Body of pancreas (tissue), 4 donors: Measurements from ENCODE around the gene TEX38. TPM values are rescaled to one million over a fixed set of nuclear protein-coding genes. Genes with fewer than 3 reads are reported as not detected.

Experiments
- ATAC-seq: fragments of 150-250 bp; one replicate; pipeline ENCODE4 v1.9.1; 2016
- DNase-seq, 4 donors: peaks; one replicate each; pipeline ENCODE4 v3.0.0-alpha.2; 2019
- H3K27ac ChIP-seq, 4 donors: fragments of 200-600 bp; sonication (generic); 1 replicate in 3 of 4; 2 replicates in 1 of 4; pipeline versions ENCODE4 v1.5.1 to v1.6.1; 2016 to 2019; ENCODE audit warnings: mild to moderate bottlenecking in 1 of 4, mixed read lengths in 1 of 4, moderate library complexity in 1 of 4
- H3K27me3 ChIP-seq, 2 donors: fragments of 200-600 bp; sonication (generic); one replicate each; pipeline ENCODE4 v1.6.0; 2016; ENCODE audit warnings: mild to moderate bottlenecking in 1 of 2
- H3K36me3 ChIP-seq, 2 donors: fragments of 200-600 bp; sonication (generic); replicated peaks in 1 of 2; 2 replicates each; pipeline ENCODE4 v1.5.1; 2016; ENCODE audit warnings: low read depth in 2 of 2; ENCODE audit not compliant: insufficient read depth in 1 of 2
- H3K4me1 ChIP-seq: fragments of 200-600 bp; sonication (generic); one replicate; pipeline ENCODE4 v1.6.0; 2016
- H3K4me3 ChIP-seq, 2 donors: fragments of 200-600 bp; sonication (generic); 1 replicate in 1 of 2; 2 replicates in 1 of 2; pipeline ENCODE4 v1.5.1; 2016 to 2019
- H3K9me3 ChIP-seq, 3 donors: fragments of 200-600 bp; sonication (generic); 1 replicate in 2 of 3; 2 replicates in 1 of 3; pipeline ENCODE4 v1.5.1; 2016
- CTCF ChIP-seq, 7 experiments: fragments of 450-650 bp in 4 of 7; fragments of 200-600 bp in 3 of 7; sonication (generic) in 3 of 7; IDR thresholded peaks; one replicate each; pipeline ENCODE4 v1.5.1; 2016 to 2019; ENCODE audit warnings: antibody characterized with exemption in 7 of 7
- POLR2A ChIP-seq, 3 donors: fragments of 450-650 bp; IDR thresholded peaks; one replicate each; pipeline ENCODE4 v1.6.1; 2016; ENCODE audit warnings: antibody characterized with exemption in 3 of 3, mild to moderate bottlenecking in 2 of 3
- WGBS, 2 donors: methylation state at CpG; one replicate each; pipeline ENCODE4 v1.1.5; 2017; 5-methylcytosine and 5-hydroxymethylcytosine counted together
- intact Hi-C: fragments of 100-400 bp; cut with DNase I; formaldehyde crosslinking; loops from one replicate; pipeline ENCODE4 v1.15.1; 2023
- total RNA-seq, 2 donors: library from RNA; depleted of rRNA; stranded (reverse); fragments of >200 nt; gene quantifications; one replicate each; pipeline ENCODE4 v1.1.0, GENCODE V29; 2016

Gene TEX38
- not detected for total RNA-seq

GRCh38 chr1:46671554-46671953 is at the start of gene TEX38:
TSS of gene TEX38 (plus strand) at chr1:46671854. CDS start at chr1:46671935, 81 bp downstream.
- intact Hi-C loops: no loop called here
- no peak for ATAC-seq
- H3K27ac ChIP-seq: no peak within 1 kb of the TSS
- peaks cover 11% of the 10 kb centered on the region for H3K4me1 ChIP-seq
- peaks cover 0 to 7% of the 10 kb centered on the region in 2 donors for H3K36me3 ChIP-seq
- TF ChIP-seq CTCF (IDR thresholded peaks at IDR 0.05): no peak
- TF ChIP-seq POLR2A (IDR thresholded peaks at IDR 0.05): no peak
- H3K9me3 ChIP-seq: no peaks in the 10 kb centered on the region
- H3K27me3 ChIP-seq: no peaks in the 10 kb centered on the region
- no peak for DNase-seq
- H3K4me3 ChIP-seq: no peak within 1 kb of the TSS
- 88 to 96% methylated on average over 2 to 3 of the region's 3 CpGs for WGBS, 2 donors

GRCh38 chr1:46621930-46622329 is 49.7 kb upstream of the TEX38 start:
- TF ChIP-seq CTCF (IDR thresholded peaks at IDR 0.05) (no peak), POLR2A (IDR thresholded peaks at IDR 0.05) (no peak)
- intact Hi-C loops: loop anchor here (10.0 kb wide), 1 partner anchor 103 kb away; no protein-coding TSS in a partner anchor

GRCh38 chr1:46622344-46622743 is 49.3 kb upstream of the TEX38 start:
- intact Hi-C loops: loop anchor here (10.0 kb wide), 1 partner anchor 102 kb away; no protein-coding TSS in a partner anchor
- no peak overlapping the region for H3K4me3 ChIP-seq
- peak; percentile 40 to 60 (median 53) for DNase-seq
- H3K36me3 ChIP-seq: no peaks in the 10 kb centered on the region
- no peaks in the 10 kb centered on the region for H3K27me3 ChIP-seq
- H3K4me1 ChIP-seq: peaks cover 3% of the 10 kb centered on the region
- no peaks in the 10 kb centered on the region for H3K9me3 ChIP-seq
- WGBS, 2 donors: 58 to 74% methylated on average over 3 of the region's 3 CpGs
- peak; percentile 63 for ATAC-seq
- peak; percentile 16 to 65 (median 44) for TF ChIP-seq CTCF (IDR thresholded peaks at IDR 0.05)
- TF ChIP-seq POLR2A (IDR thresholded peaks at IDR 0.05): no peak
- H3K27ac ChIP-seq: no peak overlapping the region

More at GRCh38 chr1:46621930-46622329, 49.7 kb upstream of the TEX38 start:
- DNase-seq (no peak), ATAC-seq (no peak)
- Histone ChIP-seq H3K9me3 (no peaks in the 10 kb centered on the region), H3K27ac (no peak overlapping the region), H3K36me3 (no peaks in the 10 kb centered on the region), H3K4me3 (no peak overlapping the region), H3K27me3 (no peaks in the 10 kb centered on the region), H3K4me1 (peaks cover 7% of the 10 kb centered on the region)
- WGBS, 2 donors: 69 to 74% methylated on average over 7 of the region's 7 CpGs

- intact Hi-C loops: loop anchor here (10.0 kb wide), 1 partner anchor 101 kb away; no protein-coding TSS in a partner anchor
- Histone ChIP-seq H3K9me3 (no peaks in the 10 kb centered on the region), H3K27ac (no peak overlapping the region), H3K4me3 (no peak overlapping the region), H3K4me1 (no peaks in the 10 kb centered on the region), H3K27me3 (no peaks in the 10 kb centered on the region), H3K36me3 (no peaks in the 10 kb centered on the region)
- TF ChIP-seq POLR2A (IDR thresholded peaks at IDR 0.05): no peak
- TF ChIP-seq CTCF (IDR thresholded peaks at IDR 0.05): no peak
- DNase-seq: no peak
- WGBS, 2 donors: 69 to 75% methylated on average over 4 of the region's 4 CpGs
- ATAC-seq: no peak
Observed at GRCh38 chr1:46623743-46624644, 47.7 kb upstream of the TEX38 start.
